ENCODE results near the gene GPC6.

The GPC6 gene

DNA sequence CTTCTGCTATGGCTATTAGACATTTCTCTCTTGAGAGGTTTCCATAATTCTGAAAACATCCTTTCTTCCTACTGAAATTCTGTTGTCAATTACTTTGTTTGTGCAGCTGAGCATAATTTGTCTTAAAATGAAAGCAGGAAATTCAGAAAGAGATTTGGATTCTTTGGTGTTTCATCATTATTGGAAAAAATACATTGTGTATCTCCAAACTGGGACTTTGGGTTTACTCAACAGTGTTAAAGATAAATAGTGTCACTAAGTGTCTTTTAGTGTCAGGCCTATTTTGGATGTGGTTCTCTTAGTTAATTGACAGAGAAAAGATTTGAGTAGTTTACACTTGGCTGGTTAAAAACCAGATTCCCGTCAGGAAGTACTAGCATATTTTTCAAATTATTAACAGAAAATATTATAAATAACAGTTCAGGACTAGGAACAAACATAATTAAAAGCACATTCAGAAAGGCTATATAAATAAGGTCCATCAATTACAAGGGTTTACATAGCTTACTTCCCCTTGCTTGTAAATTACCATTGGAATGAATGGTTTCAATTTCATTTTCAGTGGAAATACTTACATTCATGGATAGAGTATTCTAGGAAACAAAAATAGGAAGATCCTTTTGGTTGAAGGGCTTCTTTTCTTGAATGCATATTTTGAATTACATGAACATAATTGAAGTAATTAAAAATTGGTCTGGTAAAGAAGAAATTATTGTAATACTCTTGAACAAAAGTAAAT lies 483.1 kb downstream of the GPC6 start:
- DNase-seq: peak; percentile 7

DNA sequence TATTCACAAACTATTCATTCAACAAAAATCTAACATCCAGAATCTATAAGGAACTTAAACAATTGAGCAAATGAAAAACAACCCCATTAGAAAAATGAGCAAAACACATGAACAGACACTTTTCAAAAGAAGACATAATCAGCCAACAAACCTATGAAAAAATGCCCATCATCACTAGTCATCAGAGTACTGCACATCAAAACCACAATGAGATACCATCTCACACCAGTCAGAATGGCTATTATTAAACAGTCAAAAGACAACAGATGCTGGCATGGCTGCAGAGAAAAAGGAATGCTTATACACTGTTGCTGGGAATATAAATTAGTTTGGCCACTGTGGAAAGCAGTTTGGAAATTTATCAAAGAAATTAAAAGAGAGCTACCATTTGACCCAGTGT lies 487.6 kb downstream of the GPC6 start:
- peak; percentile 30 for DNase-seq

DNA sequence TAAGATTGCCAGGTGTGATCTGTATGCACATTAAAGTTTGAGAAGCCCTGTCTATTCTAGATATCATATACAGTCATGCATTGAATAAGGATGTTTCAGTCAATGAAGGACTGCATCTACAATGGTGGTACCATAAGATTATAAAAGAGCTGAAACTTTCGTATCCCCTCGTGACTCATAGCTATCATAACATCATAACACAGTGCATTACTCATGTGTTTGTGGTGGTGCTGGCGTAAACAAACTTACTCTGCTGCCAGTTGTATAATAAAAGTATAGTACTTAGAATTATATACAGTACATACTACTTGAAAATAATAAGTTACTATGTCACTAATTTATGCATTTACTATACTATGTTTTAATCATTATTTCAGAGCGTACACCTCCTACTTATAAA lies 489.3 kb downstream of the GPC6 start:
- peak; percentile 18 for DNase-seq

DNA sequence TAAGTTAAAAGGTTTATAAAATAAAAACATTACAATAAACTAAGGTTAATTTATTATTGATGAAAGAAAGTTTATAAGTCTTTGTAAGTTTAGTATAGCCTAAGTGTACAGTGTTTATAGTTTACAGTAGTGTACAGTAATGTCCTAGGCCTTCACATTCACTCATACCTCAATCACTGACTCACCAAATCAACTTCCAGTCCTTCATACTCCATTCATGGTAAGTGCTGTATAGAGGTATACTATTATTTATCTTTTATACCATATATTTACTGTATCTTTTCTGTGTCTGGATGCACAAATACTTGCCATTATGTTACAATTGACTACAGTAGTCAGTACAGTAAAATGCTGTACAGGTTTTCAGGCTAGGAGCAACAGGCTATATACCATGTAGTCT lies 490.0 kb downstream of the GPC6 start:
- DNase-seq: no peak

DNA sequence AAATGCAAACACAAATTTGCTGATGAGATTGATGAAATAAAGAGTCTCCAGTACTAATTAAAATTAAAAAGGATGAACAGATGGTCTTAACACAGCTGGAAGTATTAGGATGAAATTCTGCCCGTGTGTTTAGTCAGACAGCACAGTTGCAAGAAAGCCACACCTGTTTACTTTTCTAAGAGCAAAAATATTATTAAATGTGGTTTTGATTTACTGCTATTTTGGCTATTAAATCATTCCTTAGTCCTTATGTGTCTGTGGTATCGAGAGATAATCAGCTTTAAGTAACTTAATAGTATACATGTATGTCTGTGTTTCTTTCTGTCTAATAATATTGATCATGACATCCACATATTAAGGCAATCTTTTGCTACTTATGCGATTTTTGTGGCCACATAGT lies 494.9 kb downstream of the GPC6 start:
- no peak for DNase-seq

DNA sequence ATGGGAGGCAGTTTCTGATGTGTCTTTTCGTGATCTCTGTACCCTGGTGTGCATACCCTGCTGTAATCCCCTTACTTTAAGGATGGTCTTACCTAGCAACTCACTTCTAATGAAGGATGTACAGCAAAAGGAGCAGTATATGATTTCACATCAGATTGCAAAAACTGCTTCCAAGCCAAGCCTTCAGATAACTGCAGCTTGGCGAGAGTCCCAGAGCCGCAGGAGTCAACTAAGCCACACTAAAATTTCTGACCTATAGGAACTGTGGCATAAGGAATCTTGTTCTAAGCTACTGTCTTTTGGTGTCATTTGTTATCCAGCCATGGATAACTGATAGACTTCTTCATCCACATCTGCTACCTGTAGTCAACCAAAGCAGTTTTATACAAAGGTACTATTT lies 496.7 kb downstream of the GPC6 start:
- no peak for DNase-seq

DNA sequence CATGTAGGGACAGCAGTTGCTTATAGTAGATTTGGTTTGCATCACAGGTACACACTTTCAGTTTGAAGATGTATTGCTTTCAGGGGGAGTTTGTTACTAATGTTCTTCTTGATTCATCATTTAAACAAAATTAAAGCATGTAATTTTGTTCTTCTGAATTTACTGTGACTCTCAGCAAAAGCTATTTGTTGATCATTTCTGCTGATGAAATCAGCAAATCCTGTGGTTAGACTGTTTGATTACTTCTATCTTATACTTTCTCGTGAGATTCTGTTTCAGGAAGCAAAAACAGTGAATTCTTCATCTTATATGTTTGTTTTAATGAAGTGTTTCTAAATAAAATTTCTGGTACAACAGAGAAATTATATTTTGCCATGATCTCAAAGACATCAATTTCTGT lies 497.6 kb downstream of the GPC6 start:
- no peak for DNase-seq

DNA sequence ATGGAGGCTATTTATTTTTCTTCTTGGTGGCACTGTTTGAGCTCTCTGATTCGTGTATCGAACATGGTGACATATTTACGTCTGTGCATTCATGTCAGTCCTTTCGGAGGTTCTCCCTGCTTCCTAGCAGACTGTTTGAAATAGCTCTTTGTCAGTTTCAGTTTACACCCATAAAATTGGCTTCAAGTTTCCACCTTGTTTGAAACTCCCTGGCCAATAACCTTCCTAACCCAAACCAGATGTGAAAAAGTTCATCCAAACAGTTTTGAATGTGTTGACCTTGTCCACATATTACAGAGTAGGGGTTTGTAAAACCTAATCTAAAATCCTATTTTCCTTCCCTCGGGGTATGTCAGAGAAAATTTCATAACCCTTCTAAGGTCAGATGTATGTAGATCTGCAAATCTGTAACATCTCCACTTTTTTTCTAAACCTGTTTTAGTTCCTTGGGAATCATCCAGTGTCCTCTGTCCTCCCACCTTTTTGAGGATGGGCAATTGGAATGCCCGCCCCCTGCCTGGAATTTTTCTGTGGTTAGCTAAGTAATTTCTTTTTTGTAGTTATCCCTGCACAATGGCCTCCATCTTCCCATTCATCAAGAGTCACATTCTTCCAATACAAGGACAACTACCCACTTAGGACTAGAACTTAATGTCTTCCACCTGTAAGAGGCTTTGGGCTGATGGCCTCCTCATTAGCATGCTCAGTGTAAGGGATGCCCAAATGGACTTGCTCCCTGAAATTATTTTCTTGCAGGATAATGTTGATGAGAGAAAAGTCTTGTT lies 499.8 kb downstream of the GPC6 start:
- DNase-seq: no peak

DNA sequence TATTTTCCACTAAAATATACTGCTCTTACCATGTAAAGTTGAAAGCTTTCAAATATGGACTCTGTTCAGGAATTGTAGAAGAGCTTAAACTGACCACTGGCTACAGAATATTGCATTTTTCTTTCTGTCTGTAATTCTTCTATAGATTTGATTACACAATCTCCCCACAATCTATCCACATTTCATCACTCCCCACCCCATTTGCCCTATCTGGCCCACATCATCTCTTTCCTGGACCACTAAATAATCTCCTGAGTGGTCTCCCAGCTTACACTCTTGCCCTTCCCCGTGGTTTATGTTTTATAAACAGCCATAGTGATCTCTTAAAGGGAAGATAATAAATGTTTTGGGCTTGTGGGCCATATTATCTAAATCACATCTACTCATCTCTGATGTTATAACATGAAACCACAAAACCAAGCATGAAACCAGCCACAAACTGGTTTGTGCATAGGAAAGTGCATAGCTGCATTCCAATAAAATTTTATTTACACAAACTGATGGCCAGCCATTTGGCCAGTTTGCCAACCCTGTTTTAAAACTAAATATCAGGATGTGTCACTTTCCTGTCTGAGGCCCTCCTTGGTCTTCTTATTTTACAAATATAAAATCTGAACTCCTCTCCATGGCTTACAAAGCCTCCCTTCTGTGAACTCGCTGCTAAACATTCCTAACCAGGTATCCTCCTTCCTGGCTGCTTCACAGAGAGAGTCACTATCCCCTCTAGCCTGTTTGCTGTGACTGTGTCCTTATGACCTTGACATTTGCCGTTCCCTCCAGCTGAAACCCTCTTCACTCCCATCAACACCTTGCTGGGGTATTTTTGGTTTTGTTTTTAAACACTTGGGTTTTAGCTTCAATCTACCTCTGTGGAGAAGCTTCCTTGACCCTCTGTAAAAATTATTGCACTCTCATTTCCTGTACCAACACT lies 500.9 kb downstream of the GPC6 start:
- DNase-seq: peak; percentile 79

DNA sequence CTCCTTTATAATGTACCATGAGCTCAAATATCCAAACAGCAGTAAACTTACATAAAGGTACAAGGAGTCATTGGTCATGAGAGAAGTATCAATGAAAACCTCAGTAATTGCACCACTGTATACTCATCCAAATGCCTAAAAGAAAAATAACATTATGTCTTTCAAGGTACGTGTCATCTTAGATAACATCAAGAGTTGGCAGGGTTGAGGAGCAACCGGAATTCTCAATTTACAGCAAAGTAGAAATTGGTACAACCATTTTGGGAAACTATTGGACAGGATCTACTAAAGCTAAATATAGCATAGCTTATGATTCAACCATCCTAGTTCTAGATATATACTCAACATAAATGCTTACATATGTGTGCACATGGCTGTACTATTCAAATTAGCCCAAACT lies 502.8 kb downstream of the GPC6 start:
- DNase-seq: no peak

DNA sequence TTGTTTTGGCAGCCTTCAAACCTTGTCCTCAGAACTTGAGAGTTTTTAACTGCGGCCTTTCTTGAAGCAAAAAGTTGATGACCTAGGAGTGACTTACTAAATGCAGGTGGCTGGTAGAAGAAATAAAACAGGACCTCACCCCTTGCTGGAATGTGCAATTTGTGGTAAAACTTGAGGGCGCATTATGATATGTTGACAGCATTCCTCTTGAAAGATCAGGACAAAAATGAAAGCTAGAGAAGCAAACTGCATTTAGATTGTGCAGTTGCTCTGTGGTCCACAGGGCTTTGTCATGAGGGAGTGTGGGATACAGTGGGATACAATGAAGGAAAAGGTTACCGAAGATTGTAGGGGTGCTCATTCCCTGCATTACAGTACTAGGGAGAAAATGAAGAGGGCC lies 504.2 kb downstream of the GPC6 start:
- no peak for DNase-seq

DNA sequence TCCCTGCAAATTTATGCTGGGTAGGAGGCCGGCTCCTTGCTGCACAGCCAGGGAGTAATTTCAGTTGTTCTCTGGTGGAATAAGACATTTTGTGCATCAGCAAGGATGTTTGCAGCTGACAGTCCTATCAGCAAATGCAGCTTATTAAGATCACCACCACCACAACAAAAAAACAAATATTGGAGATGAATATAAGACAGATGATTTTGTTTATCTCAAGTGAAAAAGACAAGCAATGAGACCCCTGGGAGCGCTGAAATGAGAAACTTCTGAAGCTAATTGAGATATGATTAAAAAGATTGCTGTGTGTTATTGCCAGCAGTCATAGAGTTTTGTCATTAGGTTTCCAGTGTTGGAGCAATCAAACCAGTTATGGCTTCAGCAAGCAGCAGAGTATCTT lies 505.6 kb downstream of the GPC6 start:
- DNase-seq: no peak

DNA sequence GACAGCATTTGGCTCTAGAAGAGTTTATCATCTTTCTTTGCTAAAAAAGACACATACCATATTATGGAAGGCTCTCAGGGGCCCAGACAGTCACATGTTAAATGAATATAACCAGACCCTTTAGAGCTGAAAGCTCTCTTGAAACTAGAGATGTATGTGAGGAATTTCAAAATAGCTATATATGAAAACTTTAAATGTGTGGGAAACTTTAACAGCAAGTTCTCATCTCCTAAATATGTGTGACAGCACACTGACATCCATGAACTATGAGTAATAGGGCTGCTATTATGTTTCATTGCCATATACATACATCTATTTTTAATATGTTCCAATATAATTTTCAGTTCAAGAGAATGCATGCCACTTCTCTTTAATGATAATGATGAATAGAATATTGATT lies 509.5 kb downstream of the GPC6 start:
- peak; percentile 49 for DNase-seq

DNA sequence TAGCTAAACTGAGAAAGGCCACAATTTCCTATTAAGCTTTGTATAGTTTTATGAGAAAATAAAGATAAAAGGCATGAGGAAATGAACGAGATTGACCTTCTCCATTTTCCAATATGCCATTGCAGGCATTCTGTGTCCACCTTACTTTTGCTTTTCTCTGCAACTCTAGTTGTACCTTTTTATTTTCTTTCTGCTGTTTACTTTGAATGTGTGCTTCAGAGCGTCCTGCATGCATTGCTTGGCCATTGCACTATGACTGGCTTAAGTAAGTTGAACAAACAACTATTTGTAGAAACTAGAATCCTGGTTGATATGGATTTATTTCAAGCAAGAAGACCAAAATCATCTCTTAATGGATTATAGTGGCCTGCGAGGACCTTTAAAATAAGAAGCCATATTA lies 510.3 kb downstream of the GPC6 start:
- DNase-seq: no peak

DNA sequence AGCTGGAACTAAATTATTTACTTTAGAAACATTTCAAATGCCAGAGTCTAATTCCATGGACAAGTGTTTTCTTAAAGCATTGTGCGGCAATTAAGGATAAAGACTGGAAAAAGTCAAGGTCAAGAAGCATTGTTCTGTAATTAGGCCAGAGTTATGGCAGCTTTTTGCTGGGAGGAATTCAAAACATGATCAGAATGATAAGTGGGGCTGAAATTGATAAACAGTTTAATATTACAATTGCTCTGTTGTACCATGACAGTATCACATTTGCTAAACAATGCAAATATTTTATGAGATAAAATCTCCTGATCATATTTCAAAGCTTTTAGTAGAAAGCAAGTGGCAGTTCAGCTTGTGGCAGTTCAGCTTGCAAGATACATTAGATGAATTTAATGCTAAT lies 513.7 kb downstream of the GPC6 start:
- no peak for DNase-seq

DNA sequence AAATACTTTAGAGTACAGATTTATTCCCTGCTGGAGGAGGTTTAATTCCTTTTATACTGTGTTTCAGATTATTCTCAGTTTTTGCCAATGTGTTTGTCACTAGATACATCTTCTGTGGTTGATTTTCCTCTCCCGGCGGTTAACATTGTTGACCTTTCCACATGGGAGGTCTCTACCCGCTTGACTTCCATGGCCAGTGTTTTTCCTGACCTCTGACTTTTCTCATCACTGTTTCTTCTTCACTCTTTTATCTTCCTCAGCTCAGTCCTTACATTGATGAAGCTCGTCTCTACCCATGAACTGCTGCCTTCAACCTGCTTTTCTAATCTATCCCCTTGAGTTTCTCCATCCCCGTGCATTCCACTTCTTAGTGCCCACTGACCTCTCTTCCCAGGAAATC lies 517.4 kb downstream of the GPC6 start:
- no peak for DNase-seq

DNA sequence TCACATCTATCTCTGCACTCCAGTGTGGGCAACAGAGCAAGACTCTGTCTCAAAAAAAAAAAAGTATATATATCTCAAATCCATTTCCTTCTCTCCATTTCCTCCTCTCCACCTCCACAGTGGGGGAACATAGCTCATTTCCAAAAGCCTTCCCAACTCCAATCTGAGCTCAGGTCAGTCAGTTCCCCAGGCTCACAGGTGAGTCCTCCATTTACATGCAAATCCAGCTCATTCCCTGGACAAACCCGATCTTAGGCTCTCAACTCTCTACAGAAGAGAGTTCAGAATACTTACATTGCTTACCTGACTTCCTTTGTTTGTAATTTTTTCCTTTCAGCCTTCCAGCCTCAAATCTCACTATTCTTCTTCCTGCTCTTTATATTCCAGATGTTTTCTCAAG lies 518.3 kb downstream of the GPC6 start:
- DNase-seq: no peak

DNA sequence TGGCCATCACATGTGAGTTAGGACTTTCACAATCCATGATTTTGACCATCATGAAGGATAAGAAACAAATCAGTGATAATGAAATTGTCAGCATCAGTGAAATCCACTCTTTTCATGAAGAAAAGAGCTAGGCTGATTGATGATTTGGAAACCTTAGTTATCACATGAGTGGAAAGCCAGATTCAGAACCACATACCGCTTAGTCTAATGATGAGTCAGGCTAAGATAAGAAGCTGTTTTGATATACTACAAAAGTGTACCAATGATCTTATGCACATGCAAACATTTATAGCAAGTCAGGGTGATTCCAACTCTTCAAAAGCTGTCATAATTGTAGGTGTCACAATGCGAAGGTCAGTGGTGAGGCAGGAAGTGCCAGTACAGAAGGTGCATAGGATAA lies 519.3 kb downstream of the GPC6 start:
- DNase-seq: no peak

DNA sequence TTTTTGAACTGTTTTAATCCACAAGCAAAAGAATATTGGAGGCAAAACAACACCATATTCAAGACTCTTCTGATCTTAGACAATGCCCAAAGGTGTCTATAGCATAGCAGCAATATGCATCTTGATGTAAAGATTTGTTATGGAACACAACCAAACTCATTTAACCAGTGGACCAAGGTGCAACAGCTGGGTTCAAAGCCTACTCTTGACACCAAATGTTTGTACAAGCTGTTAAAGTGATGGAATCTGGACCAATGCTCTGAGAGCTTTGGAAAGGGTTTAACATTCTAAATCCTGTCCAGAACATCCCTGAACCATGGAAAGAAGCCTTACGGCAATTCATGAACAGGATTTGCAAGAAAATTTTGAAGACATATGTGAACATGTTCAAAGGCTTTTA lies 520.0 kb downstream of the GPC6 start:
- no peak for DNase-seq

DNA sequence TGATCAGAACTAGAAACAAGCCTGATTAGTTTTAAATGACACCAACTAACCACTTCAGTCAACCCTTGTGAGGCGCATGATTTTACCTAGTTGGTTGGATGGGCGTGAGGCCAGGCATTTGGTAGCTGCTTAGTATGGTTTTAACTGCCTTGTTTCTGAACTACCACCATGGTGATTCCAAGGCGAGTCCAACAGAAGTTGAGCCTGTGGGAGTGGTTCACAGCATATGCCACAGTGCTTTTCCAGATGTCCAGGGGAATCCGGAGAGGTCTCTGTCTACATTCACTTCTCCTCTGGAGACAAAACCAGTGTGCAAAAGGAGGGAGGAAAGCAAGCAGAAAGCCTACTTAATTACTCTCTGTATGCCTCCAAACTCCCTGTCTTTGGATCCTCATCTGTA lies 524.1 kb downstream of the GPC6 start:
- DNase-seq: no peak

DNA sequence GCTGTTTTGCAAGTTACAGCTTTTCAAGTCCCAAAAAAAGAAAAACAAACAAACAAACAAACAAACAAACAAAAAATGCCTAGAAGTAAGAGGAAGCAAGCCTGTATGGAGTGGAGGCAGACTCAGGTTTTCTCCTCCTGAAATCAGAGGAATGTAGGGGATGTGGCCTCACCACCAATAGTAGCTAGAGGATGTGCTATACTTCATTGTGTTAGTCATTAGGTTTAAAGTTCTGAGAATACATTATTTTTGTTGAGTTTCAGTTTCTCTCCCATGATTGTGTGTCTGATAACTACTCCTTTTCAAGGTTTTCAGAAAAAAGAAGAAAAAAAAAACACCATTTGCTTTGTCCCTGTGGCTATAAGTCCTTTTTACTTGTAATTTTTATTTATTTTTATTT lies 524.5 kb downstream of the GPC6 start:
- no peak for DNase-seq

DNA sequence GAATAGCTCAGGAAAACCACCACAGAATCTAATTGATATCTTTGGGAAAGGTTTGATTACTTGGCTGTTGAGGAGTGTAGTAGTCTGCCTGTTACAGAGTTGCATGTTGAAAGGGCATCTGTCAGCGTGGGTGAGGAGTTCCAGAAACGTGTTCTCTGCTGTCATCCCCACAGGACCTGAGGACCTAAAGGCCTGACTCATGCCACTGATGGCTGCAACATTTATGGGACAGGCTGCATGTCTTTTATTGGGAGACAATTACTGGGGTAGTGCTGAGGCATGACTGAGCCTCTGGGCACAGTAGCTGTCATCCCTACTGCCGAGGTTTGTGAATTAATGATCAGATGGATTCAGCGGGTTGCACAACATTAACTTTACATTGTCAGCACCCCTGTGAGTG lies 525.9 kb downstream of the GPC6 start:
- no peak for DNase-seq

DNA sequence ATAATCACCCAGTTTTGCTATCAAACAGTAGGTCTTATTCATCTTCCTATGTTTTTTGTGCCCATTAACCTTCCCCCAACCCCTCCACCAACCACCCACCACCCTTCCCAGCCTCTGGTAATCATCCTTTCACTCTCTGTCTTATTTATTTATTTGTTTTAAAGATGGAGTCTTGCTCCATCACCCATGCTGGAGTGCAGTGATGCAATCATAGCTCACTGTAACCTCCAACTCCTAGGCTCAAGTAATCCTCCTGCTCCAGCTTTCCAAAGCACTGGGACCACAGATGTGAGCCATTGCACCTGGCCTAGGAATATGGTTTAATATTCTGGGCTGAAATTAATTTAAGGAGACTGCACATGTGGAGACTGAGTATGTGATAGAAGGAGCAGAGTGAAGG lies 527.0 kb downstream of the GPC6 start:
- DNase-seq: no peak

DNA sequence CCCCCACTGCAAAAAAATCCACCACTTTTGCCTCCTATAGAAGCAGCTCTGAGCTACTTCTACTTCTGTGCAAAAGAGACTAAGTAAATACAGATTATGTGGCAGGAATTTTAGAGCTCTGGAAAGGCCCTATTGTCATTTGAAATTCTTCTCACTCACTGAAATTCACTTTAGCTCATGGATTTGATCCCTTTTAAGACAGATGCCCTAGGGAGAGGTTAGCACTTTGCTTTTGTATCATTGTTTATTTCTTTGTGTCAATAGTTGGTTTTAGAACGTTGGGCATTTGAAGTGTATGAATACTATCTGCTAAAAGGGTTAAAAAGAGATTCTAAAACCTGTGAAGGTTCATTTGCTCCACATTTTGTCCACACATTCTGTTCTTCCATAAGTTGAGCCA lies 528.7 kb downstream of the GPC6 start:
- no peak for DNase-seq
